Measurements from ENCODE around the gene CAB39L. TPM values are rescaled to one million over a fixed set of nuclear protein-coding genes. Genes with fewer than 3 reads are reported as not detected.

CAB39L gene
- total and polyA plus RNA-seq, 2 donors (not counting 3 experiments of a cell fraction or from before 2014, with no cell fraction given), result 3.1 to 7.2 TPM

GRCh38 chr13:49326222-49326917 lies 117.5 kb downstream of the CAB39L start:
- Histone ChIP-seq H2AFZ (ENCODE audit: low read depth, low read length) (no peak overlapping the region), H3K4me3 (replicated peaks in 1 of 3; ENCODE audit: insufficient read depth in 1 of 3, low read depth in 1 of 3, low read length in 3 of 3) (no peak overlapping the region), H3K79me2 (ENCODE audit: control insufficient read depth, insufficient read depth, low read length) (no peaks in the 10 kb centered on the region), H3K9me1 (replicated peaks; ENCODE audit: control insufficient read depth, extremely low read depth, insufficient read depth, low read length) (no peaks in the 10 kb centered on the region), H3K9me3 (replicated peaks; ENCODE audit: control insufficient read depth, insufficient read depth, low read length) (no peaks in the 10 kb centered on the region), H4K20me1 (replicated peaks; ENCODE audit: control insufficient read depth, extremely low read depth, insufficient read depth, low read length) (no peaks in the 10 kb centered on the region), H3K4me2 (ENCODE audit: insufficient read depth, low read length) (no peak overlapping the region), H3K27me3 (ENCODE audit: control insufficient read depth in 2 of 2, insufficient read depth in 2 of 2, low read length in 2 of 2) (no peaks in the 10 kb centered on the region), H3K36me3 (ENCODE audit: control insufficient read depth in 2 of 2, extremely low read depth in 1 of 2, insufficient read depth in 2 of 2, low read length in 2 of 2) (no peaks in the 10 kb centered on the region), H3K27ac (ENCODE audit: insufficient read depth, low read depth, low read length) (no peak overlapping the region), H3K9ac (replicated peaks; ENCODE audit: extremely low read depth, insufficient read depth, low read length) (no peak overlapping the region), H3K4me1 (ENCODE audit: control insufficient read depth, extremely low read depth, insufficient read depth, low read length) (no peaks in the 10 kb centered on the region)
- dilution Hi-C loops (cut with MboI; ENCODE audit: extremely low pct_ligation_motif_present, low sequenced_read_pairs) (no loop called here), intact Hi-C loops (cut with micrococcal nuclease) (no loop called here)
- no TSS peak for BruUV-seq (replicated peaks)
- ChIA-PET CTCF (no interaction called here), POLR2A (no interaction called here)
- no peak for FAIRE-seq
- no peak for TF ChIP-seq GATA2 (IDR thresholded peaks at IDR 0.05; ENCODE audit: insufficient read depth, insufficient read length, low read depth, low read length)
- no peak for TF ChIP-seq POLR2A (IDR thresholded peaks at IDR 0.05; ENCODE audit: low read depth, low read length)
- no peak for TF ChIP-seq CTCF (IDR thresholded peaks at IDR 0.05; ENCODE audit: extremely low read depth in 1 of 2, insufficient read depth in 1 of 2, low read depth in 1 of 2, low read length in 2 of 2)
- TF ChIP-seq EZH2 (IDR thresholded peaks at IDR 0.05; ENCODE audit: borderline replicate concordance, low read depth, low read length, severe bottlenecking), result no peak
- no peak for TF ChIP-seq MAX (IDR thresholded peaks at IDR 0.05; ENCODE audit: insufficient read depth, insufficient read length)
- no peak for TF ChIP-seq POLR2AphosphoS5 (IDR thresholded peaks at IDR 0.05; ENCODE audit: insufficient read depth, low read depth, low read length)
- no peak for TF ChIP-seq JUN (IDR thresholded peaks at IDR 0.05; ENCODE audit: borderline replicate concordance, insufficient read depth, insufficient read length, low read depth)
- no peak for TF ChIP-seq MYC (IDR thresholded peaks at IDR 0.05; ENCODE audit: low read depth, low read length)
- no peak for TF ChIP-seq FOS (IDR thresholded peaks at IDR 0.05; ENCODE audit: borderline replicate concordance, insufficient read depth, low read length)
- DNase-seq (ENCODE audit: low read depth, low spot score), result no peak

Measured in endothelial cell of umbilical vein (primary cell).